GM18909 (cell line): ENCODE results near the gene JARID2.
"Not testable (repeated sequence)": the region's sequence is repeated elsewhere in the genome, so short reads cannot be mapped to it uniquely, and the experiment has no call there.

Experiments
- ATAC-seq: cut with Tn5 transposase; IDR thresholded peaks from one replicate; pipeline ENCODE4 v1.9.1; 2021; ENCODE audit warnings: mild to moderate bottlenecking; ENCODE audit not compliant: unreplicated experiment, poor library complexity

Gene JARID2

DNA sequence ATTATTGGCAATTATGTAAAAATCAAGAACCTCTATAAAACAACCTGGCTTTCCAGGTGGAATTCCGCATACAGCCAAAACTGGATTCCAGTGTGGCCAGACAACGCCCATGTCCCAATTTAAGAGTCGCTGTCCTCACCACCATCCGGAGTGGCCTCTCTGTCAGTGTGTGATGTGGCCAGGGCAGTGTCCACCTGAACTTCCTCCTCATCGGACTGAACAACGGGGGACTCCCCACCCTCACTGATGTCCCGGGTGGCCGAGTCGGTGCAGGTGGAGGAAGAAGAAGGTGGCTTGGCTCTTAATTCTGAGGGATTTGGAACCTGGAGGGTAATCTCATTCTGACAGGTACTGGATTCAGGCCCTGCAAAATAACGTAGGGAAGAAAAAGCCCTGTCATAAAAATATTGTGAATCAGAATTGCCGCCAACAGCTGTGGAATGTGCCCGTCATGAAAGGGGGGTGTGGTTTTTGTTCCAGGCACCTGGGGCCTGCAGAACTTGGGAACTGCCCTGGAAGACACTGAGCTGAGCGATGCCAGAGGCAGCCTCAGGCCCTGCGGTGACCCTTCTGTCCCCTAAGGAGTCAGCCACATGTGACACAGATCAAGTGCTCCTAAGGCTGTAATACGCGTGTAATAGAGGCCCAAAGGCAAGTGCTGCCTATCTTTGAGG is 277.1 kb downstream of the JARID2 start:
- no peak for ATAC-seq

DNA sequence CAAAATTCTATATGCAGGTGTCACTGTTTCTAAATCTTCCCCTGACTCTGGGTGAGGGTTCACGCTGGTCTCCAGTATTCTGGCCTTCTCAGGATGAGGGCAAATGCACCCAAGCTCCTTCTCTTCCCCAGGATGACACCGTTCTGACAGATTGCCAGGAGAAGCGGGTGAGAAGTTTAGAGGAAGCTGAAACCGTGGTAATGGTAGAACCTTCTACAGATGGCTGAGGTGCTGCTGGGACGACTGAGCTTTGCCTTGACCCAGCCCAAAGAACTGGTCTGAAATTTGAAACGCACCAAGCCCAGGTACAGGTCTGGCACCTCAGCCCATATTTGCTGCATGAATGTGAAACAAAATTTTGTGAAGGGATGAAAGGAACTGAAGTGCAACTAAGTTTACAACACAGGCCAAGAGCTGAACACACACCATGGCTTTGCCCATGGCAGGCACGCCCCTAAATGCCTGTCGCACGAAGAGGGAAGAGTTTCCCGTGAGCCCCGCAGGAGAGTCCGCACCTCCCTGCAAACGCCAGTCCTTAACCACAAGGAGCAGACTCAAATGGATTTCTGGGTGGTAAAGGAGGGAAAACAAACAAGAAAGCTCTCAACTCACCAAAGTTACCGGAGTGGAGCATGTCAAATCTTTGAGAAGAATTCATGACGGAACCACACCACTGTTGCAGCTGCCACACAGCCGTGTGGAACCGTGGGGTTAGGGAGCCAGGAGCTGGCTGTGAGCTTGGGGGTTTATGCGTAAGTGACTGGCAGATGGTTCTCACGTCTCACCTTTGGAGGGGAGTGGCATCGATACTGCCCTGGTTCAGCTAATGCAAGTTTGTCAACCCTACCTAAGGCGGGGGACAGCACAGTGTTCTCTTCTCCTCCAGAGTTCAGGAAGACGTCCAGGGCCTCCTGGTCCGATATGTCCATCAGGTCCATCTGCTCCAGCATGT is 278.1 kb downstream of the JARID2 start:
- ATAC-seq = no peak

DNA sequence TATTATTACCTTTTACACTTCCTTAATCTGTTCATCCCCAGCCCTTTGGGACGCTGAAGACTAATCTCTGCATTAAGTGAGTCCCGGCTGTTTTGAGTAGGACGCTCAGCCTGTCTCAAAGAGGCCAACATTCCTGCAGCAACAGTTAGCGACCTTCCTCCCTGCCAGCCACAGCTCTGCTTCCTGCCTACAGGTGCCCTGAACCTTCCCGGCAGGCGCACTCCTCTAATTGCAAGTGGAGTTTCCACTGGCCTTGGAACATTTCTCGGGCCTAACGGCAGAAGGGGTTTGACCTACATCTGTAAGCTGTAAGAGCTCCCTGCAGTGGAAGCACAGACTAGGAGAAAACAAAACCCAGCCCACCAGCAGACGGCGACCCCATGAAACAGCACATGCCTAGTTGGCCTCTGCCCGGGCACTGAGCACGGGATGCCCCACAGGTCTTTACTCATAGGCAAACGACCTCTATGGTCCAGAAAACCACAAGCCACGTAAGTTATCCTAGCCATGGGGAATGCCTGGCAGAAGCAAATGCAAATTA is 279.1 kb downstream of the JARID2 start:
- no peak for ATAC-seq

DNA sequence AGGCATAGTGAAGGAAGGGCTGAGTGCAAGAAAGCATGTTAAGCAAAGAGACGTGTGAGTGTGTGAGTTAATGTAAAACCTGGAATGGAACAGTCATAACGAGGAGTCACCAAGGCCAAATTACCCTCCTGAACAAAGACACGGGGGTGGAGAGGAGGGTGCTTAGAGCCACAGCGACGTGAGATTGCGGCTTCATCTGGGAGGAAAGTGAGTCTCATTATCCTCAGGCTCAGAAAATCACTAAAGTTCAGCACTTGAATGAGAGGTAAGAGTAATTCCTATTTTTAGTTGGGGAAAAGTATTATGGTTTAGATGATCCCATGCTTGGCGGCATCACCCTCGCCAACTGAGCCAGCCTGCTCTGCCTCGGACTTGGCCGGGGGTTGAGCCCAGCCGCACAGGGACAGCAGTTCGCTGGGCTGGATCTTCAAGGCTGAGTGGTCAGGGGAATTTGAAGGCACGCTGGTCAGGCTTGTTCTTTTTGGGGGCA is 280.4 kb downstream of the JARID2 start:
- ATAC-seq = no peak

DNA sequence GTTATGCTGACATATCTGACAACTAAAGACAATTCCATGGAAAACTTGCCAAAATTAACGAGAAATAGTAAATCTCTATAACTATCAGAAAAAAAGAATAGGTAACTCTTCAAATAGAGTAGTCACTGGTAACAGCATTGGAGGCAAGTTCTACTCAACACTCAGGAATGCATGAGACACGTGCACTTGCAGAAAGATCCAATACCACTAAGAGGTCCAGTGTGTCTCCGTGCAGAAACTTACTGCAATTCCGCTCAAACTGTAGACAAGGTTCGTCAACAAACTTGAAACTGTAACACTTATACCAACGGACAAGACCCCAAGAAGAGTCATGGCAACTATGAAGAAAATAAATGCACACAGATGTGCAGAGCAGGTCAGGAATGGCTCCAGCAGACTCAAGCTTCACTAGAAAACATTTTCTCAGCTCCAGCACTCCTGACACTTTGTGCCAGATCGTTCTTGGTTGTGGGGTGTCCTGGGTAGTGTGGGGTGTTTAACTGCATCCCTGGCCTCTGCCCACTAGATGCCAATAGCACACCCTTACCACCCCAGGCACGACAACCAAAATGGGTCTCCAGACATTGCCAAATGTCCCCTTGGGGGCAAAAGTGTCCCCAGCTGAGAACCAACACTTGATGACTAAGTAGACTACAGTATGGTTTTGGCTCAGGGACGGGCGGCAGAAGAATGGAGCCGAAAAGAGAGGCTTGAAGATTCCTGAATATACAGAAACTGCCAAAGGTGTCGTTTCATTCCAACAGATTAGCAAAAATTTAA is 282.2 kb downstream of the JARID2 start:
- ATAC-seq = no peak

DNA sequence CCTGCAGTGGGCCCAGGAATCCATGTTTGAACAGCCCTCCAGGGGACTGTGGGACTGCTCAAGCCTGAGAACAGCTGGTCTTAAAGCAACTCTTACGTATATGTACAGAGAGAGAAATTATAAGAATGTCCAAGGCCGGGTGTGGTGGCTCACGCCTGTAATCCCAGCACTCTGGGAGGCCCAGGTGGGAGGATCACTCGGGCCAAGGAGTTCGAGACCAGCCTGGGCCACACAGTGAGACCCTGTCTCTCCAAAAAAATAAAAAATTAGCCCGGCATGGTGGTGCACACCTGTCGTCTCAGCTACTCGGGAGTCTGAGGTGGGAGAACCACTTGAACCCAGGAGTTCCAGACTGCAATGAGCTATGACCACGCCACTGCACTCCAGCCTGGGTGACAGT is 283.0 kb downstream of the JARID2 start:
- ATAC-seq = no peak

DNA sequence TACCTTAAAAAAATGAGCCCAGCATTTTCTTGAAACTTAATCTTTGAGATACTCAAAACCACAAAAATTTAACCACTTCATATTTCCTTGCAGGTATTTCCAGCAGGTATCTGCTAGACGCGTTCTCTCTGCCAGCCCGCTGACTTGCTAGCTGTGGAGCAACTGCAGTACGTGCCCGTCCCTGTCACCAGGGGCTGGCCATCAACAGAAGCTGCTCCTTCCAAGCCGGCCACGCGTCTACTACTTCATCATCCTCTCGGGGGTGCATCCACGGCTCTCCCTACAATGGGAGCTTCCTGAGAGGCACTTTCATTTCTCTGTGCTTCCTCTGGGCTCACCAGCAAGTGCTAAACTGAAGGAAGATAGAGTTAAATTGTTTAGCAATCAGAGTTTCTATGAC is 284.5 kb downstream of the JARID2 start:
- ATAC-seq = no peak

DNA sequence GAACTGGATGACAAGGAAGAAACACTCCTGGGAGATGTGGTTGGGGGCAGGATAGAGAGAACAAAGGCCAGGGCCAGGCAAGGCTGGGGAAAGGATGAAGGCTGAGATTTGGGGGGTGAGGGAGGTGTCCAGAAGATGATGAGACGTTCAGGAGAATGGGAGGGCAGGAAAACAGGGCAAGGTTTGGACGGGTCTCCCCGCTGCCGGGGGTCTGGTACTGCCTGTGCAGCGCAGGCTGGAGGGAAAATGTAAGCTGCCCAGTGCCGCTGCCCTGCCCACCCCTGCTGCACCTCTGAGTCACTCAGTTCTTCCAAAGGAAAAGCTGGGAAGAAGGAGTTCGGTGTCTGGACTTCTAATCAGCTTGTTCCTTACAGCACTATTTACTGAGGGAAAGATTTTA is 286.1 kb downstream of the JARID2 start:
- ATAC-seq = no peak

DNA sequence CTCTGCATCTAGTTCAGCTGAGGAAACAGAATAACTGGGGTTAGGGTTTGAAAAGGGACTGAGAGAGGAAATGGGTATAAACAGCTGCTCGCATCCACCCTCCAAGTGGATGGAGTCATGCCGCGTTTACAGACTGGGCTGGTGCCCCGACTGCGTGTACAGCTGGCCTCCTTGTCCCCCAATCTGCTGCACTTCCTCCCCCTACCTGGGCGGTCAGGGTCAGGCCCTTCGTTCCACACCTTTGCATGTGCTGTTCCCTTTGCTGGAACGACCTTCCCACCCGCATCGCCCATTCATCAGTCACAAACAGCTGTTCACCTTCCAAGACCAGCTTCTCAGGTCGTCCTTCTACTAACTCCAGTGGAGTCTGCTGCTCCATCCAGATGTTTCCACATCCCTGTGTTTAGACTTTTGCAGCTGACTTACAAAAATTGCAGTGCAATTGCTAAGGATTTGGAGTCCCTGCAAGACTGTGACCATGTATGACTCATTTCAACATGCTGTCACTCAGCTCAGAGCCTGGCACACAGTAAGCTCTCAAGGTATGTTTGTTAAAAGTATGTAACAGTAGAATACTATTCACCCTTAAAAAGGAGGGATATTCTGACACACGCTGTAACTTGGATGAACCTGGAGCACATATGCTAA is 287.6 kb downstream of the JARID2 start:
- ATAC-seq = no peak

DNA sequence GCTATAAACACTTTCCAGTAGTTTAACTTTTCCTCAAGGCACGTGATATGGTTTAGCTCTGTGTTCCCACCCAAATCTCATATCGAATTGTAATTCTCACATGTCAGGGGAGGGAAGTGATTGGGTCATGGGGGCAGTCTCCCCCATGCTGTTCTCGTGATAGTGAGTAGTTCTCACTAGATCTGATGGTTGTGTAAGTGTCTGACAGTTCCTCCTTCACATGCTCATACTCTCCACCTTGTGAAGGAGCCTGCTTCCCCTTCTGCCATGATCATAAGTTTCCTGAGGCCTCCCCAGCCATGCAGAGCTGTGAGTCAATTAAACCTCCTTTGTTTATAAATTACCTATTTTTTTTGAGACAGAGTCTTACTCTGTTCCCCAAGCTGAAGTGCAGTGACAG is 289.1 kb downstream of the JARID2 start:
- ATAC-seq = no peak

DNA sequence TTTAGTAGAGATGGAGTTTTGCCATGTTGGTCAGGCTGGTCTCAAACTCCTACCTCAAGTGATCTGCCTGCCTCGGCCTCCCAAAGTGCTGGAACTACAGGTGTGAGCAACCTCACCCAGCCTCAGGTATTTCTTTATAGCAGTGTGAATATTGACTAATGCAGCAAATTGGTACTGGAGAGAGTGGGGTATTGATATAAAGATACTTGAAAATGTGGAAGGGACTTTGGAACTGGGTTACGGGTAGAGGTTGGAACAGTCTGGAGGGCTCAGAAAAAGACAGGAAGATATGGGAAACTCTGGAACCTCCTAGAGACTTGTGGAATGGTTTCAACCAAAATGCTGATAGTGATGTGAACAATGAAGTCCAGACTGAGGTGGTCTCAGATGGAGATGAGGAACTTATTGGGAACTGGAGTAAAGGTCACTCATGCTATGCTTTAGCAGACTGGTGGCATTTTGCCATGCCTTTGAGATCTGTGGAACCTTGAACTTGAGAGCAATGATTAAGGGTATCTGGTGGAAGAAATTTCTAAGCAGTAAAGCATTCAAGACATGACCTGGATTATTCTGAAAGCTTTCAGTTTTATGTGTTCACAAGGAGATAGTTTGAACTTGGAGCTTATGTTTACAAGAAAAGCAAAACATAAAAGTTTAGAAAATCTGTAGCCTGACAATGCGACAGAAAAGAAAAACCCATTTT is 289.8 kb downstream of the JARID2 start:
- ATAC-seq = no peak

DNA sequence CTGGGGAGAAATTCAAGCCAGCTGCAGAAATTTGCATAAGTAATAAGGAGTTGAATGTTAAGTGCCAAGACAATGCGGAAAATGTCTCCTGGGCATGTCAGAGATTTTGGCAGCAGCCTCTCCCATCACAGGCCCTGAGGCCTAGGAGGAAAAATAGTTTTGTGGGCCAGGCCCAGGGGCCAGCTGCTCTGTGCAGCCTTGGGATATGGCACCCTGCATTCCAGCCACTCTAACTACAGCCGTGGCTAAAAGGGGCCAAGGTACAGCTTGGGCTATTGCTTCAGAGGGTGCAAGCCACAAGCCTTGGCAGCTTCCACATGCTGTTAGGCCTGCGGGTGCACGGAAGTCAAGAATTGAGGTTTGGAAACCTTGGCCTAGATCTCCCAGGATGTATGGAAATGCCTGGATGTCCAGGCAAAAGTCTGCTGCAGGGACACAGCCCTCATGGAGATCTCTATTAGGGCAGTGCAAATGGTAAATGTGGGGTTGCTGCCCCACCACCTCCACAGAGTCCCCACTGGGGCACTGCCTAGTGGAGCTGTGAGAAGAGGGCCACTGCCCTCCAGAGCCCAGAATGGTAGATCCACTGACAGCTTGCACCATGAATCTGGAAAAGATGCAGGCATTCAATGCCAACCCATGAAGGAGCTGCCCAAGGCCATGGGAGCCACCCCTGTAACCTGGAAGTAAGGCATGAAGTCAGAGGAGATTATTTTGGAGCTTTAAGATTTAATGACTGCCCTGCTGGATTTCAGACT is 290.5 kb downstream of the JARID2 start:
- ATAC-seq = no peak

DNA sequence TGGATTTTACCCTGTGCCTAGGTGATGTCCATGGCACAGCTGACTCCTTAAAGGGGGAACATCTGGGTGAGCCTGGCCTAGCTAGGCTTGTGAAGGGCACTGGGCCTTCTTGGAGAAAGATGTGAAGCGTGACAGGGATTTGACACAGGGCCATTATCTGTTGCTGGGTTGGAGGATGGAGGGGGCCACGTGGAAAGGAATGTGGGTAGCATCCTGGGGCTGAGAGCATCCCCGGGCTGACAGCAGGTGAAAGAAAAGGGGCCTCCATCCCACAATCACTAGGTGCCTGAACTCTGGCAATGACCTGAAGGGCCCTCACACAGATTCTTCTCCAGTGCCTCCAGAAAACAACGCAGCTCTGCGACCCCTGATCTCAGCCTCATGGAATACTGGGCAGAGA is 292.2 kb downstream of the JARID2 start:
- ATAC-seq = no peak

DNA sequence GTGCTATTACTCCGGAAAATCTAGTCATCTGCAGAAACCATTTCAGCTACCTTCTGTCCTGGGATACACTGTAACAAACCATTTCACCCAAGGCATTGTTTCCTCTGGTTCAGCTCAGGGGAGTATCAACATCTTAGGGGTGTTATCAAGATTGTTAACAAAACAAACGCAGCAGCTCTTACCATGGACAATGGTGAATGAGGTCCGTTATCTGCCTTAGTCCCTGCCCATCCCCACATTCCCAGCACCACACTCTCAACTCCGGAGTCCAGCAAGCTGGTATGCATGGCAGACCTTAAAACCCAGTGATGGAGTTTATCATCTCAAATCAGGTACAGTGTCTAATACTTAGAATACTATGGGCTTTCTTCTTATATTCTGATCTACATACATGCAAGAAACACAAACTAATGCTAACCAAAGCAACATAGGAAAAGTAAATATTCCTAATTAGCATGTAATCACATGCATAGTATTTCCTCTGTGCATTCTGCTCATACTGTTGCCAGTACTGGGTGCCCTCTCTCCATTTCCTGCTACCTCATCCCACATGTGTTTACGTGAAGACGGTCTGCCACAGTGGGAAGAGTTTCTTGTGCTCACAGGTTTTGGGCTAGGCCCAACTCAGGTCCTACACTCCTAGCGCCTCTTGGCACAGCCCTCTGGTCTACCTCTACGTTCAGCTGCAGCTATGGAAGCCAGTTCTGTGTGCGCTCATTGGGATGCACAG is 293.1 kb downstream of the JARID2 start:
- no peak for ATAC-seq

DNA sequence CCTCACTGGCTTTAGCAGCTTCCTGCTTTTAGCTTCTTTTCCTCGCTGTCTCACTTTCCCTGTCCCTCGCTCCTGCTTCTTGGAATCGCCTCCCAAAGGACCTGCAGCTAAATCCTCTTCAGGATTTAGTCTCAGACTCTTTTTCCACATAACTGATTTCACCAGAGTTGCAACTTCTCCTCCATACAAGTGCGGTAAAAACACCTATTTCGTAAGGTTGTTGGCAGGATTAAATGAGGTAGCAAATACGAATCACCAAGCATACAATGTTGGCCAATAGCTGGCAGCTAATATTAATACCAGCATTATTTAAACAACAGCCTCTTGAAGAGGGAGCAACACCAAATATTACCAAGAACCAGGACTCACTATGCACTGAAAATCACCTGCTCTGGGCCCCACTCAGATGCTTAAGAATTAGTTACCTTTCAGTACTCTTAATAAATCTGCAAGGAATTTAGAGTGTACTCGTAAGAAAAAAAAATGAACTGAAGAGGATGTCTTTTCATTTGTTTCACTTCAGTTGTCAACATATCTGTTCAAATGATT is 293.9 kb downstream of the JARID2 start:
- ATAC-seq = no peak

DNA sequence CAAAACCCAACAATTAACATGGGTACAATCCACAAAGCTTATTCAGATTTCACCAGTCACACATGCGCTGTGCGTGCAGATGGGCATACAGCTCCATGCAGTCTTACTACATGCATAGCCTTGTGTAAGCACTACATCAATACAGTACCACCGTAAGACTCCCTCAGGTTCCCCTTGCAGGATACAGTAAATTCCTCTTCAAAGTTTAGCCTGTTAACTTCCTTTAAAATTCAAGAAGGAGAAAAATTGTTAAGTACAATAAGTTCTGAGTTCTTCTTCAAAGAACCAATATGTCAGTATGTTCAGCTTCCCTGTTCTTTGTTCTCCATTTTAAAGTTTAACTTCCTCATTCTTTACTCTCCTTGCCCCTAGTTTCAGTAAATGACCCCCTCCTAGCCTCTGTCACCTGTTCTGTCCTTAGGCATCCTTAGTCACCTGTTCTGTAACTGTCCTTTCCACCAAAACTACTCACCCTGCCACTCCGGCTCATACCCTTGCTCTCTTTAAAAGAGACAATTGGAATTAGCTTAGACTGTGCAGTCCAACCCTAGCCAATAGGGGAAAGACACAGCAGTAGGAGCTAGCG is 297.6 kb downstream of the JARID2 start:
- ATAC-seq = not testable (repeated sequence)

DNA sequence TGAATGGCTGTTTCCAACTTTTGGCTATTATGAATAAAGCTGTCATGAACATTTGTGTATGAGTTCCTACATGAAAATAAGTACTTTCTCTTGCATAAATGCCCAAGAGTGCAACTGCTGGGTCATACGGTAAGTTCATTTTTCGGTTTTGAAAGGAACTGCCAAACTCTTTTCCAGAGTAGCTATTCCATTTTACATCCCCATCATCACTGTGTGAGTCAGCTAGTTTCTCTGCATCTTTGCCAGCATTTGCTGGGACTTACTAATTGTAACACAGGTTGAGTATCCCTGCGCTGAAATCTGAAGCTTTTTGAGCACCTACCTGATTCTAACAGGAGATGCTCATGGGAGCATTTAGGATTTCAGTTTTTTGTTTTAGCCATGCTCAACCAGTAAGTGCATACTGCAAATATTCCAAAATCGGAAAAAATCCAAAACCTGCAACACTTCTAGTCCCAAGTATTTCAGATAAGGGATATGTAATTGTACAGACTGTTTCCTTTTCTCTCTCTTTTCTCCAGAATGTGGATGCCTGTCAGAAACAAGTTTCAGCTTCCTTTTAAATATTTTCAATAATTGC is 298.5 kb downstream of the JARID2 start:
- ATAC-seq = no peak
